SK-N-SH (cell line): Measurements from ENCODE around the gene STRBP. TPM values are rescaled to one million over a fixed set of nuclear protein-coding genes. Genes with fewer than 3 reads are reported as not detected.
"Not testable (repeated sequence)": the region's sequence is repeated elsewhere in the genome, so short reads cannot be mapped to it uniquely, and the experiment has no call there.

Experiments
- CTCF ChIA-PET: fragments of 300-600, 350-600 bp; formaldehyde crosslinking; extraction: SDS; loops from one replicate; lab custom pipeline; 2021; lab: Yijun Ruan, JAX
- POLR2A ChIA-PET: fragments of 350-600 bp; sonication (Branson Sonifier 250); formaldehyde crosslinking; extraction: SDS; loops from one replicate; lab custom pipeline; 2020; ENCODE audit warnings: antibody characterized with exemption, inconsistent platforms; lab: Yijun Ruan, JAX
- DNase-seq: peaks from one replicate; pipeline ENCODE4 v3.0.0; 2012
- H2AFZ ChIP-seq: fragments of 200-600 bp; sonication (generic); 2 replicates; pipeline ENCODE4 v1.8.1; 2016; ENCODE audit warnings: antibody characterized with exemption, mild to moderate bottlenecking, low read depth
- H3F3A ChIP-seq: fragments of 200-600 bp; sonication (generic); replicated peaks from 2 replicates; pipeline ENCODE3; 2016; ENCODE audit warnings: antibody characterized with exemption, mild to moderate bottlenecking; ENCODE audit not compliant: insufficient read depth
- H3K27ac ChIP-seq, 2 experiments: fragments of 200-500 bp in 1 of 2; fragments of 200-600 bp in 1 of 2; sonication (Bioruptor generic) in 1 of 2; sonication (generic), shearing (Covaris generic) in 1 of 2; 2 replicates each; pipeline versions ENCODE4 v1.5.1 to v1.6.1; 2014 to 2016; ENCODE audit warnings: low read depth in 2 of 2, inconsistent platforms in 1 of 2, low read length in 1 of 2, mild to moderate bottlenecking in 1 of 2, mixed read lengths in 1 of 2
- H3K27me3 ChIP-seq: fragments of 200-600 bp; sonication (generic), shearing (Covaris generic); 2 replicates; pipeline ENCODE4 v1.6.1; 2016; ENCODE audit warnings: mixed run types; ENCODE audit not compliant: insufficient read depth
- H3K36me3 ChIP-seq, 2 experiments: fragments of 200-500 bp in 1 of 2; fragments of 200-600 bp in 1 of 2; sonication (Bioruptor generic) in 1 of 2; sonication (generic) in 1 of 2; replicated peaks in 1 of 2; 2 replicates each; pipeline versions ENCODE3 to v1.5.1; 2014 to 2016; ENCODE audit warnings: low read length in 1 of 2, mild to moderate bottlenecking in 1 of 2; ENCODE audit not compliant: insufficient read depth in 2 of 2, control insufficient read depth in 1 of 2
- H3K4me1 ChIP-seq, 2 experiments: fragments of 200-500 bp in 1 of 2; fragments of 200-600 bp in 1 of 2; sonication (Bioruptor generic) in 1 of 2; sonication (generic), shearing (Covaris generic) in 1 of 2; 2 replicates each; pipeline versions ENCODE4 v1.5.1 to v1.6.1; 2014 to 2016; ENCODE audit warnings: low read depth in 1 of 2, low read length in 1 of 2, mixed run types in 1 of 2; ENCODE audit not compliant: insufficient read depth in 2 of 2, control insufficient read depth in 1 of 2
- H3K4me2 ChIP-seq: fragments of 200-600 bp; sonication (generic), shearing (Covaris generic); 2 replicates; pipeline ENCODE4 v1.6.1; 2017; ENCODE audit warnings: mixed run types
- H3K4me3 ChIP-seq, 2 experiments: fragments of 200-500 bp in 1 of 2; fragments of 200-600 bp in 1 of 2; sonication (Bioruptor generic) in 1 of 2; sonication (generic), shearing (Covaris generic) in 1 of 2; 2 replicates each; pipeline versions ENCODE4 v1.5.1 to v1.8.1; 2014 to 2016; ENCODE audit warnings: low read depth in 2 of 2, inconsistent platforms in 1 of 2, low read length in 1 of 2, mild to moderate bottlenecking in 1 of 2, mixed read lengths in 1 of 2, moderate library complexity in 1 of 2
- H3K79me2 ChIP-seq: fragments of 200-600 bp; sonication (generic); 2 replicates; pipeline ENCODE4 v1.8.1; 2017; ENCODE audit warnings: mild to moderate bottlenecking; ENCODE audit not compliant: insufficient read depth
- H3K9ac ChIP-seq: fragments of 200-600 bp; sonication (generic); 2 replicates; pipeline ENCODE4 v1.6.1; 2017; ENCODE audit warnings: mixed run types
- H3K9me2 ChIP-seq: fragments of 200-600 bp; sonication (generic); 2 replicates; pipeline ENCODE4 v1.6.1; 2017; ENCODE audit warnings: mixed run types
- H3K9me3 ChIP-seq: fragments of 200-600 bp; sonication (generic); 2 replicates; pipeline ENCODE4 v1.6.1; 2017; ENCODE audit warnings: mixed run types, mild to moderate bottlenecking, moderate library complexity
- H4K20me1 ChIP-seq: fragments of 200-600 bp; sonication (generic); 2 replicates; pipeline ENCODE4 v1.6.1; 2017; ENCODE audit warnings: mild to moderate bottlenecking, mixed run types; ENCODE audit not compliant: insufficient read depth
- ELF1 ChIP-seq: IDR thresholded peaks from 2 replicates; pipeline ENCODE4 v1.4.0; 2012
- EP300 ChIP-seq, 2 experiments: IDR thresholded peaks; 2 replicates each; pipeline versions ENCODE4 v1.4.0 to v1.6.1; 2012; ENCODE audit warnings: borderline replicate concordance in 1 of 2, low read depth in 1 of 2, low read length in 1 of 2
- FOSL2 ChIP-seq: IDR thresholded peaks from 2 replicates; pipeline ENCODE4 v1.4.0; 2012; ENCODE audit warnings: low read depth, mild to moderate bottlenecking, moderate library complexity, borderline replicate concordance
- GABPA ChIP-seq: IDR thresholded peaks from 2 replicates; pipeline ENCODE4 v1.4.0; 2012; ENCODE audit warnings: low read depth, mild to moderate bottlenecking
- JUND ChIP-seq: IDR thresholded peaks from 2 replicates; pipeline ENCODE4 v1.4.0; 2012
- MXI1 ChIP-seq: IDR thresholded peaks from 2 replicates; pipeline ENCODE4 v1.6.1; 2012; ENCODE audit warnings: mild to moderate bottlenecking, low read depth, low read length, improper control_type of control experiment
- NFIC ChIP-seq: IDR thresholded peaks from 2 replicates; pipeline ENCODE4 v1.4.0; 2012; ENCODE audit warnings: borderline replicate concordance
- NRF1 ChIP-seq: IDR thresholded peaks from 2 replicates; pipeline ENCODE4 v1.6.1; 2012; ENCODE audit warnings: low read depth, mild to moderate bottlenecking, low read length
- PBX3 ChIP-seq: IDR thresholded peaks from 2 replicates; pipeline ENCODE4; 2012
- POLR2AphosphoS5 ChIP-seq: IDR thresholded peaks from 2 replicates; pipeline ENCODE4 v1.6.1; 2012; ENCODE audit warnings: low read depth, low read length
- RAD21 ChIP-seq: IDR thresholded peaks from 2 replicates; pipeline ENCODE4 v1.6.1; 2012; ENCODE audit warnings: mild to moderate bottlenecking, low read length
- RCOR1 ChIP-seq: fragments of 150-350 bp; IDR thresholded peaks from 2 replicates; pipeline ENCODE4 v1.6.1; 2017; ENCODE audit warnings: antibody characterized with exemption, low read length
- RXRA ChIP-seq: IDR thresholded peaks from 2 replicates; pipeline ENCODE4 v1.4.0; 2012; ENCODE audit warnings: low read depth, mild to moderate bottlenecking, borderline replicate concordance
- SMC3 ChIP-seq: IDR thresholded peaks from 2 replicates; pipeline ENCODE4 v1.6.1; 2012; ENCODE audit warnings: low read depth, low read length, improper control_type of control experiment
- TCF12 ChIP-seq: IDR thresholded peaks from 2 replicates; pipeline ENCODE4 v1.4.0; 2012
- USF1 ChIP-seq: IDR thresholded peaks from 2 replicates; pipeline ENCODE4 v1.4.0; 2012; ENCODE audit warnings: low read depth, borderline replicate concordance
- YY1 ChIP-seq: IDR thresholded peaks from 2 replicates; pipeline ENCODE4 v1.4.0; 2012; ENCODE audit warnings: low read depth, mild to moderate bottlenecking
- WGBS: methylation state at CpG from one replicate; pipeline ENCODE4 v1.1.6; 2017; ENCODE audit warnings: low lambda C conversion rate; 5-methylcytosine and 5-hydroxymethylcytosine counted together
- polyA plus RNA-seq, 3 experiments: library from polyadenylated mRNA; depleted of rRNA; stranded (reverse); fragments of >200 nt; gene quantifications; 2 replicates each; pipeline ENCODE4 v1.2.3, GENCODE V29; 2012

Gene STRBP
- polyA plus RNA-seq, 1 of the 3 experiments (the other 2 are of a cell fraction): 5.9 TPM

GRCh38 chr9:123282362-123283047 is 14.1 kb upstream of the STRBP start:
- no peaks in the 10 kb centered on the region for H3K9me2 ChIP-seq
- no peaks in the 10 kb centered on the region for H3K9me3 ChIP-seq
- no peak overlapping the region for H3K4me3 ChIP-seq
- H3K27me3 ChIP-seq: peaks cover 10% of the 10 kb centered on the region; the same call in 1 of the 2 replicates
- H3K9ac ChIP-seq: no peak overlapping the region
- TF ChIP-seq FOSL2 (peak; percentile 74), NFIC (peak; percentile 68), JUND (peak; percentile 48; the same call in 1 of the 2 replicates), PBX3 (peak; percentile 36), TCF12 (peak; percentile 56; the same call in 1 of the 2 replicates), SMC3 (no peak), YY1 (no peak)
- H3K4me1 ChIP-seq: no peaks in the 10 kb centered on the region; a peak in 1 of 4 replicates
- H3K79me2 ChIP-seq: no peaks in the 10 kb centered on the region
- H3F3A ChIP-seq: no peaks in the 10 kb centered on the region
- WGBS: 45% methylated on average over 10 of the region's 10 CpGs
- H3K4me2 ChIP-seq: no peak overlapping the region; the same call in 1 of the 2 replicates
- H2AFZ ChIP-seq: no peak overlapping the region; the same call in 1 of the 2 replicates
- no peaks in the 10 kb centered on the region for H3K36me3 ChIP-seq
- H3K27ac ChIP-seq: no peak overlapping the region
- no peaks in the 10 kb centered on the region for H4K20me1 ChIP-seq
- no peak for DNase-seq
- ChIA-PET POLR2A (no interaction called here), CTCF (interaction anchor here (0.6 to 1.9 kb wide), 2 partner anchors 37 to 67 kb away, joined by 3 to 8 read pairs; no protein-coding TSS in a partner anchor)

GRCh38 chr9:123281659-123282350 is 13.4 kb upstream of the STRBP start:
- no peak for DNase-seq
- H3K9ac ChIP-seq: no peak overlapping the region
- TF ChIP-seq RAD21: no peak
- no peak for TF ChIP-seq EP300 (IDR thresholded peaks at IDR 0.05; ENCODE audit: borderline replicate concordance in 1 of 2, low read depth in 1 of 2, low read length in 1 of 2)
- no peak for TF ChIP-seq TCF12
- TF ChIP-seq MXI1: no peak
- TF ChIP-seq RXRA: no peak
- TF ChIP-seq YY1: no peak
- TF ChIP-seq SMC3: no peak
- TF ChIP-seq USF1: no peak
- no peak for TF ChIP-seq GABPA
- TF ChIP-seq RCOR1: no peak
- no peak for TF ChIP-seq FOSL2
- TF ChIP-seq POLR2AphosphoS5: no peak
- no peak for TF ChIP-seq NRF1
- TF ChIP-seq ELF1: no peak
- ChIA-PET CTCF (interaction anchor here (0.6 to 1.9 kb wide), 3 partner anchors 37 to 68 kb away, joined by 3 to 8 read pairs (median 3); no protein-coding TSS in a partner anchor), POLR2A (no interaction called here)
- H3K4me2 ChIP-seq: no peak overlapping the region
- H3K9me3 ChIP-seq: no peaks in the 10 kb centered on the region
- H4K20me1 ChIP-seq: no peaks in the 10 kb centered on the region
- H3K4me3 ChIP-seq: no peak overlapping the region
- H3K27me3 ChIP-seq: peaks cover 11% of the 10 kb centered on the region; the same call in 1 of the 2 replicates
- no peaks in the 10 kb centered on the region for H3K36me3 ChIP-seq
- no peak overlapping the region; the same call in 1 of the 2 replicates for H2AFZ ChIP-seq
- no peaks in the 10 kb centered on the region for H3F3A ChIP-seq
- no peaks in the 10 kb centered on the region for H3K9me2 ChIP-seq
- no peak overlapping the region for H3K27ac ChIP-seq
- WGBS: 79% methylated on average over 9 of the region's 9 CpGs
- no peaks in the 10 kb centered on the region for H3K79me2 ChIP-seq
- H3K4me1 ChIP-seq: no peaks in the 10 kb centered on the region; a peak in 1 of 4 replicates

- CTCF ChIA-PET: not testable (repeated sequence)
Measured at GRCh38 chr9:123278879-123279493, 10.6 kb upstream of the STRBP start.

More at GRCh38 chr9:123278879-123279493, 10.6 kb upstream of the STRBP start:
- DNase-seq, H3K9me2 ChIP-seq, H4K20me1 ChIP-seq, H3K4me2 ChIP-seq, H3K36me3 ChIP-seq, H3K4me1 ChIP-seq, H3K27ac ChIP-seq, H3K79me2 ChIP-seq, H3K4me3 ChIP-seq, H2AFZ ChIP-seq, H3K9ac ChIP-seq, POLR2A ChIA-PET, H3K9me3 ChIP-seq, H3F3A ChIP-seq: not testable (repeated sequence)
- WGBS: 14% methylated on average over 4 of the region's 4 CpGs
- peaks cover 11% of the 10 kb centered on the region; the same call in 1 of the 2 replicates for H3K27me3 ChIP-seq
